ENCODE data around the gene GAS6. TPM values are rescaled to one million over a fixed set of nuclear protein-coding genes. Genes with fewer than 3 reads are reported as not detected.
"Not testable (repeated sequence)": the region's sequence is repeated elsewhere in the genome, so short reads cannot be mapped to it uniquely, and the experiment has no call there.

Gene GAS6
- total RNA-seq, 2 experiments from 2014 or later, result 0.17 TPM; not detected in 1

DNA sequence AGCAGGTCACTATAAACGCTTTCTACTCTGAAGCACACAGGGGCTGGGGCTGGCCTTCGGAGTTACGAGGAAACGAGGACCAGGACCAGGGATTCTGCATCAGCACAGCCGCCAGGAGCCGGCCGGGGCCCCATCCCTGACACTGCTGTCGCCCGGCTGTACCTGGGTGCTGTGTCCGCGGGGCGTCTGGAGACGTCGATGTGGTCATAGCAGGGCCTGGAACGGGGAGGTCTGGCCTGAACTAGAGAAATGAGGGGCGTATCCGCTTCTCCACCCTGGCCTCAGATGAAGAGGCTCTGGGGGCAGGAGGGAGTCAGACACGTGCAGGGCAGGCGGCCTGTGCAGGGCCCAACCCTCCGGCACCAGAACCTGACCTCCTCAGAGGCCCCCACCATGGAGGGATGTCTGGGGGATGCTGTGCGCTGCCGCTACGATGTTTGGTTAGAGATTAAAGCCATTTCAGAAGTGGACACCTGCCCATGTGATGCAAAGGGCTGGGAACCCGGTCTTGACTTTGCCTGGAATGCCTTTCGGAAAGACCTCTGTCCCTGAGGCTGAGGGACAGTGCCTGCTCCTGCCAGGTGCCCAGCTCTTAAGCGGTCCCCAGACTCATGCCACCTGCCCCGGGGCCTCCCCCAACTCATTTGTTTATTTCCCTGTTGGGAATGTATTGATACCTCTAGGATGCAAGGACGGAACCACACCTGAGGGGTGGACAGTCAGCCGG lies 21.4 kb downstream of the GAS6 start:
- CTCF ChIA-PET, result no interaction called here
- POLR2A ChIA-PET, result no interaction called here

DNA sequence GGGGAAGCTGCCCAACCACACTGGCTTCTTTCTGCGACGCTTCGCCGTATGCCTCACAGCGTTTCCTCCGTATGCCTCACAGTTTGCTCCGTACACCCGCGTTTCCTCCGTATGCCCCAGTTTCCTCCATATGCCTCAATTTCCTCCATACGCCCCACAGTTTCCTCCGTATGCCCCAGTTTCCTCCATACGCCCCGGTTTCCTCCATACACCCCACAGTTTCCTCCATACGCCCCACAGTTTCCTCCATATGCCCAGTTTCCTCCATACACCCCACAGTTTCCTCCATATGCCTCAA lies 22.6 kb downstream of the GAS6 start:
- POLR2A ChIA-PET, result no interaction called here
- CTCF ChIA-PET, result interaction anchor here (0.8 kb wide), 1 partner anchor 22 kb away, joined by 3 read pairs; the partner anchor contains the start of gene GAS6

GRCh38 chr13:113840541-113841352 lies 23.1 kb downstream of the GAS6 start:
- ChIA-PET POLR2A (no interaction called here), CTCF (interaction anchor here (0.8 kb wide), 1 partner anchor 23 kb away, joined by 3 read pairs; the partner anchor contains the start of gene GAS6)

DNA sequence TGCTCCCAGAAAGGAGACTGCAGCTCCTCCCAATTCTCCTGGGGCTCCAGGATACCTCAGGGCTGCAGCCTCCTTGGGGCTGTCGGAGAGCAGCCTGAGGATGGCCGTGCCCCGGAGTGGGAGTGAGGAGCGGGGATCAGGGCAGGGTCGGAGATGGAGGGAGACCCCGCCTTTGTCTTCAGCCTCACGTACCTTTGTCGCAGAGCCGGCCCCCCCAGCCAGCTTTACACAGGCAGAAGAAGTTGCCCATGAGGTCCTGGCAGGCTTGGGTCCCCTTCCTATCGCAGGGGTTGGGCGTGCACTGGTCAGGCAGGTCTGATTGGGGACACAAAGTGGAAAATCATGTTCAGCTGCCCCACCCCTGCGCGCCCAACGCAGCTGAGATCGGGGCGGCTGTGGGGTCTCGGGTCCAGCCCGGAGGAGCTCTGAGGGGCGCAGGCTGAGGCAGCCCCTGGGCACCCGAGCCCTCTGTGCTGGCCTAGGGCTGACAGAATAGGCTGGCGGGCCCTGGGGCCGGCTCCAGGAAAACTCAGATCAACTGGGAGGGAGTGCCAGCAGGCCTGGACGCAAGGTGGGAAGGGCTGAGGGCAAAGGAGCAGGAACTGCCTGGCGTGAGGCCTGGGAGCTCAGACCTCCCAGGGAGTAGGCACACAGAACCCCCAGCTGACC lies 24.2 kb downstream of the GAS6 start:
- CTCF ChIA-PET, result no interaction called here
- POLR2A ChIA-PET, result no interaction called here

DNA sequence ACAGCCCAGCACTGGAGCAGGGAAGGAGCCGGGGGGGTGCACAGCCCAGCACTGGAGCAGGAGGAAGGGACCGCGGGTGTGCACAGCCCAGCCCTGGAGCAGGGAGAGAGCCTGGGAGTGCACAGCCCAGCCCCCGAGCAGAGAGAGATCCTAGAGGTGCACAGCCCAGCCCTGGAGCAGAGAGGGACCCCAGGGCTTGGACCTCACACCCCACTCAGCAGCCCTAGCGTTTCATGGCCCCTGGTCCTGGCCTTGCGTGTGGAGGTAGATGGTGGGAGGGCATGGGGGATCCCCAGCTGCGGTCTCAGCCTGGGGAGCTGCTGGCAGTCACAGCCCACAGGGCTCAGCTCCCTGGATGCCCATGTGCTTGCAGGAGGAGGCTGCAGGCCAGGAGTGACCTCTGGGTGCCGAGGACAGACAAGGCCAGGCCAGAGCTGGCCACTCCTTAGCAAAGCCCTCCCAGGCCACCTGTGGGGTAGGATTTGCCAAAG lies 25.1 kb downstream of the GAS6 start:
- ChIA-PET CTCF (no interaction called here), POLR2A (no interaction called here)

GRCh38 chr13:113837560-113838355 lies 26.1 kb downstream of the GAS6 start:
- ChIA-PET CTCF (no interaction called here), POLR2A (no interaction called here)

- ChIA-PET CTCF (no interaction called here), POLR2A (no interaction called here)
These were observed 26.9 kb downstream of the GAS6 start for GRCh38 chr13:113836768-113837559.

DNA sequence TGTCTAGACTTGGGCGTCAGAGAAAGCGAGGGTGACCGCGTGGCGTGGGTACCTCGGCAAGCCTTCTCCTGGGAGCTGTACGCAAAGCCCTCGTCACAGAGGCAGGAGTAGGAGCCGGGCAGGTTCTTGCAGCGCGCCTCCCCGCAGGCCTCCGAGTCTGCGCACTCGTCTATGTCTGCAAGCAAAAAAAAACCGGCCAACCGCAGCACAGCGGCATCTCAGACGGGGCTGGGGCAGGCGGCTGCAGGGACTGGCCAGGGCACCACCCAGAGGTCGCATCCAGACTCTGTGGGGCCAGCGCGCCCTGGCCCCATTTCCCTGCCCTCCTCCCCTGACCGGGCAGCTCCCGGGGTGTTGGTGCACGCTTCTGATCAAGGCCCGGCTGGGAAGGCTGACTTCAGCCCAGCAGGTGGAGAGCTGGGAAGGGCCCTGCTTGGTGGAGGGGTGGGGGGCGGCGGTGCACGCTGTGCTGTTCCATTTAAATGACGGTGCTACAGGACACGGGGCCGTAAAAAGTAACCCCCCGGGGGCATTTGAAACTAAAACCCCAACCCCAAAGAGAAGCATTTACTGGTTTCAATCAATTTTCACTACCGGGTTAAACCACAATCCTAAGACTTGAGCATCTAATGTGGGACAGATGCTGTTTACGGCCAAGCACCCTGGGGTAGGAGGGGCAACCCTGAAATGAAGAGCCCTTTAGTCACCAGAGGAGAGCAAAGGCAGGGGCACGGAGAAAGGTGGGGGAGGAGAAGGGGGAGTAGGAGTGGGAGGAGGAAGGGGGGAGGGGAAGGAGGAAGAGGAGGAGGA lies 28.2 kb downstream of the GAS6 start:
- CTCF ChIA-PET, result no interaction called here
- POLR2A ChIA-PET, result interaction anchor here (0.5 kb wide), 1 partner anchor 398 kb away, joined by 3 read pairs; no protein-coding TSS in a partner anchor

DNA sequence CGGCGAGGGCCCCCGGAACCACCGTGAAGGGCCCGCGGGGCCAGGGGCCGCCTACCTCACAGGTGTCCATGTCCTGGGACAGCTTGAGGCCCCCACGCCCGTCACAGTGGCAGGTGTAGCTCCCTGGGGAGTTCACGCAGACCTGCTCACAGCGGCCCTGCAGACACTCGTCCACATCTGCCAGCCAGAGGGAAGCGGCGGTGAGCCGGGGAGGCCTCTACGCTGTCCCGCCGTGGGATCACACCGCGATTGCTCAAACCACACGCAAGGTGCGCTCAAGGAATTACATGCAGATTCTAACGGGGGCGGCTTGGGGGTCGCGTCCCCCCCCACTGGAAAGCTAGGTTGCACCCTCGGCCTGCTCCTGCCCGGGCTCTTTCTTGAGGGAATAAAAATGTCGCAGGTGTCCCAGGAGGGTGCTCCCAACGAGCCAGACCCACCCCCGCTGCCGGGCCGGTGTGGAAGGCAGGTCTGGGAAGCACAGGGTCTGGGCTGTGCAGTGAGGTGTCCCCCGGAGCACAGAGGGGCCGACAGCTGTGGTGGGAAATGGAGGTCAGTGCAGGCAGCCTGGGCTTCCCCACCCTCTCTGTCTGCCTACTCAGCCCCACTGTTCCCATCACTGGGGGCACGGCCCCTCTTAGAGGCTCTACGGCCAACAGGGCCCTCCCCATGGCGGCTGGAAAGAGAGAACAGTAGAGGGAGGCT lies 29.2 kb downstream of the GAS6 start:
- POLR2A ChIA-PET, result interaction anchor here (0.5 kb wide), 1 partner anchor 399 kb away, joined by 3 read pairs; no protein-coding TSS in a partner anchor
- CTCF ChIA-PET, result no interaction called here

DNA sequence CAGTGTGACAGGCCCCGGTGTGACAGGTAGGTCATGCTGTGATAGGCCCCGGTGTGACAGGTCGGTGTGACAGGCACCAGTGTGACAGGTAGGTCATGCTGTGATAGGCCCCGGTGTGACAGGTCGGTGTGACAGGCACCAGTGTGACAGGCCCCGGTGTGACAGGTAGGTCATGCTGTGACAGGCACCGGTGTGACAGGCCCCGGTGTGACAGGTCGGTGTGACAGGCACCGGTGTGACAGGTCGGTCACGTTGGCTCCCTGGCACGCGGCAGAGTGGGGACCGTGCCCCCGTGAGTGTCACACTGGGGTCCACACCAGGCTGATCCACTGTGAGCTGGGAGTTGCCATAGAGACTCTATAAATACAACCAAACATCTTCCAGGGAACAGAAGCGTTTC lies 29.9 kb downstream of the GAS6 start:
- POLR2A ChIA-PET, result not testable (repeated sequence)

DNA sequence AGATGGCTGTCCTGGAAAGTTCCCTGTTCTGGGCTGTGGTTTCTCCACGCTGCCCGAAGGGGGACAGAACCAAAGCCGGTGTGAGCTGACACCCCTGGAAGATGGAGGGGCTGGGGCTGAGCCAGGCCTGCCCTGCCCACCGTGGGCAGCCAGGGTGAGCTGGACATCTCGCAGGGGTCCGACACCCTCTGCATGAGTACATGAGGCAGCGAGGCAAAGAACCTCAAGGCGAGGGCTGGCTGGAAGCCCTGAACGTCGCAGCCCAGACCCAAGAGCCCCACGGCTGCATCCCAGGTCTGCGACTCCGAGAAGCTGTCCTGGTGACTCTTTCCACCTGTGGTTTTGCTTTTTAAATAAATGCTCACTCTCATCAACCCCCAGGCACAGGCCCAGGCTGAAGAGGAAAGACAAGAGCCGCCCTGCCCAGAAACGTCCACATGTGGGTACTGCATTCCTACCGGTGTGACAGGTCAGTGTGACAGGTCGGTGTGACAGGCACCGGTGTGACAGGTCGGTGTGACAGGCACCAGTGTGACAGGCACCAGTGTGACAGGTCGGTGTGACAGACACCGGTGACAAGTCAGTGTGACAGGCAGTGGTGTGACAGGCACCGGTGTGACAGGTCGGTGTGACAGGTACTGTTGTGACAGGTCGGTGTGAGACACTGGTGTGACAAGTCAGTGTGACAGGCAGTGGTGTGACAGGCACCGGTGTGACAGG lies 30.6 kb downstream of the GAS6 start:
- POLR2A ChIA-PET, result no interaction called here
- CTCF ChIA-PET, result no interaction called here

More for the DNA sequence above, 29.9 kb downstream of the GAS6 start:
- CTCF ChIA-PET, result not testable (repeated sequence)

- CTCF ChIA-PET, result no interaction called here
- POLR2A ChIA-PET, result no interaction called here
These were observed 31.2 kb downstream of the GAS6 start for GRCh38 chr13:113832631-113833030.

GRCh38 chr13:113832205-113832604 lies 31.7 kb downstream of the GAS6 start:
- CTCF ChIA-PET, result no interaction called here
- POLR2A ChIA-PET, result no interaction called here

- CTCF ChIA-PET, result no interaction called here
- POLR2A ChIA-PET, result no interaction called here
These were observed 32.8 kb downstream of the GAS6 start for GRCh38 chr13:113831061-113831460.

DNA sequence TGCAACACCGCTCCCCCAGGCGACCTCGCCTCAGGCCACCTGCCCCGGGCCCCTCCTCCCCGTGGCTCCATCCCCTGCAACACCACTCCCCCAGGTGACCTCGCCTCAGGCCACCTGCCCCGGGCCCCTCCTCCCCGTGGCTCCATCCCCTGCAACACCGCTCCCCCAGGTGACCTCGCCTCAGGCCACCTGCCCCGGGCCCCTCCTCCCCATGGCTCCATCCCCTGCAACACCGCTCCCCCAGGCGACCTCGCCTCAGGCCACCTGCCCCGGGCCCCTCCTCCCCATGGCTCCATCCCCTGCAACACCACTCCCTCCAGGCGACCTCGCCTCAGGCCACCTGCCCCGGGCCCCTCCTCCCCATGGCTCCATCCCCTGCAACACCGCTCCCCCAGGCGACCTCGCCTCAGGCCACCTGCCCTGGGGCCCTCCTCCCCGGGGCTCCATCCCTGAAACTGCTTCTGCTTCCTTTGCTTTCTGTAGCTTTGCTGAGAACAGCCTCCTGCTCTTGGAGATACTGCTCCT lies 33.4 kb downstream of the GAS6 start:
- POLR2A ChIA-PET, CTCF ChIA-PET: not testable (repeated sequence)

DNA sequence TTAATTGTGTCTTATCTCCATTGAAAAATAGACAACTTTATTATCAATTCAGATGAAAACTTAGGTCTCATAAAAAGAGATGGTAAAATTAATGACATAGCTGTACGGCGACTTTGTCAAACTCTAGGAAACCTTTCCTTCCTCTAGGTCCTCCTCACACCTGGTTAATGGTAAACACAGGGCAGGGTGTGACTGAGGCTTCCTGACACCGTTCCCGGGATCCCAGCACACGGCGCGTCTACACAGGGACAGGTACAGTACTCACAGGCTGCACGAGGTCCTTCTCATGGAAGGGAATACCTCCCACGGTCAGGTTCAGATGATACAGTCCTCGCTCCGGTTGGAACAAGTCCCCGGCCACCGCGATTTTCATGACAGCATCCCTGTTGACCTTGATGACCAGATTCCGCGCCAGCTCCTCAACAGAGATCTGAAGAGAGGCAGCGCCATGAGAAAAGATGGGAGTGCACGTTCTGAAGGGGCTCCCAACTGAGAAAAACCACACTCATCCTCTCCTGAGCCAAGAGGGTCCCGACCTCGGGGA lies 35.5 kb downstream of the GAS6 start:
- ChIA-PET CTCF (no interaction called here), POLR2A (no interaction called here)

- POLR2A ChIA-PET, result no interaction called here
These were observed 36.9 kb downstream of the GAS6 start for GRCh38 chr13:113827021-113827420.

More at GRCh38 chr13:113827021-113827420, 36.9 kb downstream of the GAS6 start:
- CTCF ChIA-PET, result no interaction called here
